Measurements from ENCODE around the gene SCT. TPM values are rescaled to one million over a fixed set of nuclear protein-coding genes. Genes with fewer than 3 reads are reported as not detected.

SCT gene
- total and polyA plus RNA-seq, 8 donors = 0.58 to 0.69 TPM; not detected in 6

- Histone ChIP-seq H3K27me3 (no peaks in the 10 kb centered on the region), H3K9me3 (no peaks in the 10 kb centered on the region), H3K4me1 (peaks cover 0 to 9% (median 7%) of the 10 kb centered on the region in 3 donors), H3K36me3 (peaks cover 0 to 26% (median 12%) of the 10 kb centered on the region in 3 donors), H3K4me3 (peak within 1 kb of the TSS; percentile 29 to 53 (median 50)), H3K27ac (peak within 1 kb of the TSS; percentile 79 to 91 (median 84))
- TF ChIP-seq CTCF (IDR thresholded peaks at IDR 0.05) = no peak
- FAIRE-seq (no peak), DNase-seq (peak; percentile 88 to 94 (median 91)), ATAC-seq (peak; percentile 82 to 90 (median 86))
- WGBS, 2 donors = 25 to 53% methylated on average over 64 to 66 of the region's 66 CpGs
- intact Hi-C loops (cut with DNase I) = no loop called here
Measured at GRCh38 chr11:615504-616319, 11.3 kb downstream of the SCT start, which contains the start of gene IRF7. Gene IRF7, minus strand, starts transcription at chr11:615950. Its CDS starts 586 bp downstream, at chr11:615364.

GRCh38 chr11:614623-615503 is 12.1 kb downstream of the SCT start:
- Histone ChIP-seq H3K27me3 (no peaks in the 10 kb centered on the region), H3K4me1 (peaks cover 0 to 9% (median 7%) of the 10 kb centered on the region in 3 donors), H3K9me3 (no peaks in the 10 kb centered on the region), H3K4me3 (peak overlapping the region; percentile 29 to 53 (median 50)), H3K36me3 (peaks cover 0 to 35% (median 19%) of the 10 kb centered on the region in 3 donors), H3K27ac (peak overlapping the region; percentile 79 to 91 (median 84))
- TF ChIP-seq CTCF (IDR thresholded peaks at IDR 0.05) = no peak
- intact Hi-C loops (cut with DNase I) = no loop called here
- ATAC-seq = peak; percentile 2 to 33 (median 18)
- no peak for FAIRE-seq
- WGBS, 2 donors = 52 to 72% methylated on average over 68 of the region's 68 CpGs
- DNase-seq = peak; percentile 46 to 76 (median 68)

GRCh38 chr11:614021-614622 is 12.9 kb downstream of the SCT start:
- peaks cover 0 to 9% (median 7%) of the 10 kb centered on the region in 3 donors for H3K4me1 ChIP-seq
- H3K27me3 ChIP-seq = no peaks in the 10 kb centered on the region
- H3K36me3 ChIP-seq = peaks cover 0 to 41% (median 26%) of the 10 kb centered on the region in 3 donors
- intact Hi-C loops (cut with DNase I) = no loop called here
- DNase-seq (peak in 4 of 6 donors; percentile 27 to 83 (median 50)), ATAC-seq (no peak), FAIRE-seq (no peak)
- no peaks in the 10 kb centered on the region for H3K9me3 ChIP-seq
- peak overlapping the region; percentile 79 to 91 (median 84) for H3K27ac ChIP-seq
- no peak for TF ChIP-seq CTCF (IDR thresholded peaks at IDR 0.05)
- 74 to 87% methylated on average over 11 to 14 of the region's 14 CpGs for WGBS, 2 donors
- H3K4me3 ChIP-seq = peak overlapping the region in 1 of 4 donors; percentile 51

GRCh38 chr11:613369-613968 is 13.5 kb downstream of the SCT start:
- peaks cover 0 to 9% (median 7%) of the 10 kb centered on the region in 3 donors for H3K4me1 ChIP-seq
- FAIRE-seq (no peak), ATAC-seq (peak in 2 of 4 donors; percentile 2 to 17), DNase-seq (peak in 5 of 6 donors; percentile 49 to 88 (median 49))
- H3K27ac ChIP-seq = peak overlapping the region in 1 of 4 donors; percentile 80
- WGBS, 2 donors = 75 to 76% methylated on average over 33 to 36 of the region's 36 CpGs
- intact Hi-C loops (cut with DNase I) = no loop called here
- H3K4me3 ChIP-seq = no peak overlapping the region
- no peaks in the 10 kb centered on the region for H3K9me3 ChIP-seq
- TF ChIP-seq CTCF (IDR thresholded peaks at IDR 0.05) = no peak
- H3K27me3 ChIP-seq = no peaks in the 10 kb centered on the region
- peaks cover 0 to 47% (median 32%) of the 10 kb centered on the region in 3 donors for H3K36me3 ChIP-seq

Measured in pancreas (tissue), 10 donors.